Stimulated activated CD4-positive, alpha-beta T cell treated with anti-CD3 and anti-CD28 coated beads, Interleukin-4, amount 100 ng/mL, for 48 hours (primary cell): Measurements from ENCODE around the gene YARS1.
A peak's percentile ranks its signal among the peaks of the same experiment; 100 is the strongest.

Experiments
- DNase-seq, 2 donors: peaks; one replicate each; pipeline ENCODE4 v3.0.0-alpha.2; 2020; ENCODE audit warnings: low read depth in 2 of 2

Gene YARS1

DNA sequence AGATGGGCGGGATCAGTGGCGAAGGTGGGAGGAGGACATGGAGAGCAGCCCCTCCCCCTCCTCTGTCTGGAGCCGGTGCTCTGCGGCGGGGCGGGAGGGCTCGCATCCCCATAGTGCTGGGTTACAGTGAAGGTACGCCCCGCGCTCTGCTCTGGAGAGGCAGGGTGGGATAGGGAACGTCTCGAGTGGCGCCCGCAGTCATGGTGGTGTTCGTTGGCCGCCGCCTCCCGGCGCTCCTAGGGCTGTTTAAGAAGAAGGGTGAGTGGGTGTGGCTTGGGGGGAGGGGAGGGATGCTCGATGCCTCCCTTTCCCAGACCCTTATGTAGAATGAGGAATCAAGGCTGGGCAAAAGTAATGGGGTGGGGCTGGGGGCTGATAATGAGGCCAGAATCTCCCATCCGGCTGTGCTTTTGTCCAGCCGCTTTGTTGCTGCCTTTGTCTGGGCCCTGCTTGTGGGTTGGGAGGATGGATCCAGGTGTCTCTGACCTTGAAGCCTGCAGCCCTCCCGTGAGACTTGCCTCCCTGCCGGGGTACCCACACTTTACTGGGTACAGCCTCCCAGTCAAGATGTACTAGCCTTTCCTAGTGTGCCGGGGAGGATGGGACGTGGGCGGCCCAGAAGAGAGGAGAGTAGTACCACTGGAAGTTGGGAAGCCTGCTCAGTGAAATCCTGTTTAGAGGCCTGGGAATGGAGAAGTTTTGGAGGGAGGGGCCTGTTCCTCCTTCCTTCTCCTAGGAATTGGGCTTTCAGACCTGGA, 51.4 kb downstream of the YARS1 start:
- no peak for DNase-seq

GRCh38 chr1:32764826-32765569, 52.2 kb downstream of the YARS1 start:
- no peak for DNase-seq

GRCh38 chr1:32763221-32763620, 53.9 kb downstream of the YARS1 start:
- no peak for DNase-seq

DNA sequence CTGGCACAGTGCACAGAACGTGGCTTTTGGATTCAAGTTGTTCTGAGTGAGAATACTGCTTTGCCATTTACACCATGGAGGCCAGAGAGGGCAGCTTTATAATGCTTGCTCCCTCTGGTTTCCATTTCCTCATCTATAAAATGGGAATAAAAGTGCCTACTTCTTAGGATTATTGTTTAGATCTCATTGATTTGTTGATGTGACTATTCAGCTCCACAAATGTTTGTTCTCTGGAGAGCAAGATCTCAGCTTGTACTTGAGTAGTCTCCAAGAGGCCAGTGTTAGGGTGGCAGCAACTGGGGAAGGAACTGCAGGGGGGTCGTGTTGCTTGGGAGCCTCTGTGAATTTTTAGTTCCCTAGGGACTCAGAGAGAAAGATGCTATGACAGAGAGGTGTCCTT, 55.2 kb downstream of the YARS1 start:
- DNase-seq = no peak

DNA sequence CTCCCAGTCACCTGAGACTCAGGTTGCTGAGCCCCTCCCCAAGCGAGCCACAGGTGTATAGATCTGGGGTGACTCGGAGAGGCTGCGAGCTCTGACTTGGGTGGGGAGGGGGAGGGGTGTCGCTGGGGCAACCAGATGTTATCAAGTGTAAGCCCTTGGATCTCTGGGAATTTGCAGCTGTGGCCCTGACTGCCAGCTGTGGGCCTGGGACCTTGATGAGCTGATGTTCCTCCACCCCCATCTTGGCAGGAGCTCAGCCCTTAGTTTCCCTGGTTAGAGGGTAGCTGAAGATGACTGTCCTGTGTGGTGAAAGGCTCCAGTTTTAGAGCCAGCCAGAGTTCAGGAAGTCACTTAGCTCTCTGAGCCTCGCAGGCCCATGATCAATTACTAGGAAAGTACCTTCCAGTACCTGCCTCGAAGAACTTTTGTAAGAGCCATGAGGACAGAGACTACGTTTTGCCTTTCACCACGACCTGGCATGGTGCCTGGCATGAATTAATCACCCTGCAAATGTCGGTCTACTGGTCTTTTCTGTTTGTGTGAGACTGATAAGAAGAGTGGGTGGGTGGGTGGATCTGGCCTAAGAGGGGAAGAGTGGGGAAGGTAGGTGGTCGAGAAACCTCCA, 55.8 kb downstream of the YARS1 start:
- peak; percentile 21 to 27 for DNase-seq

DNA sequence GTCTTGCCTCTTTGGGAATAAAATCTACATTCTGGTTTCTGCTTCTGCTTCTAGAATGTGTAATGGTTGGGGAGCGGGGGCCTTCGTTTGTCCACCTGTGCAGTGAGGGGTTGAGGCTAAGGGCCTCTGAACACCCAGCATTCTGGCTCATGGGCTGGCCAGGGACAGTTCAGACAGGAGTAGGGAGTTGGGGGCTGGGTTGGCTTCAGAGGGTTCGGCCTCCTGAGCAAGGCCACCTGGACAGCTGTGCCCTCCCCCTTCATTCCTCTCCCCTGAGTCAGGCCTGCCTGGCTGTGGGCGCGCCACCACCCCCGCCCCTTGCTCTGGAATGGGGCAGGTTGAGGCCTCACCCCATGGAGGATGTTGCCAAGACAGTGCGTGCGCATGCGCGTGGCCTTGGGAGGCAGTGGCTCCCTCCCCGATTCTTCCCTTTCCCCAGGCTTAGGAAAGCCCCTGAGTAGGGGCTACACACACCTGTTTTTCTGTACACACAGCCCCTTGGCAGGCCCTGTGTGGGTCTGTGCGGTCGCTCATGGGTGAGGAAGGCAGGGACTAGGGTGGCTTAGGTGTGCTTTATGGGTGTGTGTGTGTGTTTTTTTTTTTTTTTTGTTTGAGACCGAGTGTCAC, 57.0 kb downstream of the YARS1 start:
- DNase-seq = no peak

GRCh38 chr1:32759521-32759981, 57.6 kb downstream of the YARS1 start:
- DNase-seq = no peak

GRCh38 chr1:32758795-32759430, 58.2 kb downstream of the YARS1 start:
- no peak for DNase-seq

DNA sequence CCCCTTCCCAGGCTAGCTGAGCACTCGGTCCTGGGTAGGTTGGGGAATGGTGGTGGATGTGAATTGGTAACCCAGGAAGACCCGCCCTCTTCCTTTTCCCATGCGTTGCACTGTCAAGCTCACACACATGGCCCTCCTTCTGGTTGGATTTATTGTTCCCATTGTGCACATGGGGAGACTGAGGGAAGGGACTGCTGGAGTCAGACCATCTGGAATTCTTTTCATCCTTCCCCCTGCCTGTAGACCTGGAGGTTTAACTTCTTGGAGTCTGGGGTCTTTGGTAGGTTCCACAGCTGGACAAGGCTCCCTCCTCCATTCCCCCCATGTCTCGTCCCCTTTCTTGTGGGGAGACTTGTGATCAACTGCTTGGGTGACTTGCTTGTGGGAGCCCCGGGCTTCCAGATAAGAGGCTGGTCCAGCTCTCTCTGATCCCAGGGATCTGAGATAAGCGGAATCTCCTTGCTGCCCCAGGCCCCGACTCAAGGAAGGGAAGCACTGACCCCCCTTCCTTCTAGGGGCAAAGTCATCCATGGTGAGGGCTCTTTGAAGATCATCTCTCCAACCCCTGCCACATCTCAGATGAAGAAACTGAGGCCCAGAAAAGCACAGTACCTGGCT, 58.9 kb downstream of the YARS1 start:
- DNase-seq = no peak

DNA sequence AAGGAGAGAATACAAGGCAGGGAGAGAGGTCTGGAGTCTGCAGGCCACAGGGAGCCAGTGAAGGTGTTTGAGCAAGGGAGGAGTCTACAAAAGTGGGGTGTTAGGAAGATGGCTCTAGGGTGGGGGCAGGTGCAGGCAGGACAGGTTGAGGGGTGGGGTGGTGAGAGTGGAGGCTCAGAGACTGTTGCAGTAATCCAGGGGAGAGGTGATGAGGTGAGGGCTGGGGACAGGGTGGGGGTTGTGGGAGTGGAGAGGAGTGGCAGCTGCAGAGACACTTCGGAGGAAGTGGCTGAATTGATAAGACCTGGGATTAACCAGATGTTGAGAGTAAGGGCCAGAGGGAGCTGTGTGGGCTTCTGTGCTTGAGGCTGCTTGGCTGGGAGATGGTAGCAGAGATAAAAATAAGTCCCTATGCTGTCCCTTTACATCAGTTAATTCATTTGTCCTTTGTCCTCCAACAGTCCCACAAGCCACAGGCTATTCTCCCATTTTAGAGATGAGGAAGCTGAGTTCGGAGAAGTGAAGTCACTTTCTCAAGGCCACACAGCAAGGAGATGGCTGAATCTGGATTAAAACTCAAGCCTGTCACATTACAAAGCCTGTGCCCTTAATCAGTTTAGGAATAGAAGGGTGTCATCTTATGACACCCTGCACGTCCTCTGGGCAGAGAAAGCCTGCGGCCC, 59.8 kb downstream of the YARS1 start:
- DNase-seq = no peak

GRCh38 chr1:32755810-32756159, 61.4 kb downstream of the YARS1 start:
- no peak for DNase-seq

- DNase-seq = no peak
Observed at GRCh38 chr1:32755098-32755809, 61.9 kb downstream of the YARS1 start.

DNA sequence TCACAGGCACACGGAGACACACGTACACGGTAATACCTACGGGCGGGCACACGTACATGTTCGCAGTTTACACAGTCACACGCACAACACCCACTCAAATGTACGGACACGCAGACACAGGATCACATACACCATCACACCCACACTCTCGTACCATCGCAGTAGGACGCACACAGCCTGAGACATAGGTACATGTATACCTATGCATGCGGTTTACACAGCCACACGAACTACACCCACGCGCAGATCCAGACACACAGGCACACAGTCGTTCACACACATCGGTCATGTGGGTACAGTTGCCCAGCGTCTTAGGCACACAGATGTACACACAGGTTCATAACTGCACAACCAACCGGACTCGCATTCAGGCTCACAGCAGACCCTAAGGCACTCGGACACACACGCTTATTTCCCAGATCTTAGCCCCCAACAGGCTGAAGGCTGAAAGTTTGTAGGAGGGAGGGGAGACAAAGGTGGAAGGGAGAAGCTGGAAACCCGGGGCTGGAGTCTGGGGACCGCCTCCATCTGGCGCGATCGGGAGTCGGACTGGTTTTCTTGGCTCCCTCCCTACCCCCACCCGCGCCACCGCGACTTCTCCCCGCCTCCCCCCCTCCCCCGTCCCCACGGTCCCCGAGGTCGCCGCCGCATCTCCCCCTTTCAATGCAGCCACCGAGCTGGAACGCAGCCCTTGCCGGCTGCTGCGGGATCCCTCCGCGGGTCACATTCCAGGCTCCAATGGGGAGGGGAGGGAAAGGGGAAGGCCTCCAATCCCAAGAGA, 62.7 kb downstream of the YARS1 start:
- peak; percentile 20 to 32 for DNase-seq

DNA sequence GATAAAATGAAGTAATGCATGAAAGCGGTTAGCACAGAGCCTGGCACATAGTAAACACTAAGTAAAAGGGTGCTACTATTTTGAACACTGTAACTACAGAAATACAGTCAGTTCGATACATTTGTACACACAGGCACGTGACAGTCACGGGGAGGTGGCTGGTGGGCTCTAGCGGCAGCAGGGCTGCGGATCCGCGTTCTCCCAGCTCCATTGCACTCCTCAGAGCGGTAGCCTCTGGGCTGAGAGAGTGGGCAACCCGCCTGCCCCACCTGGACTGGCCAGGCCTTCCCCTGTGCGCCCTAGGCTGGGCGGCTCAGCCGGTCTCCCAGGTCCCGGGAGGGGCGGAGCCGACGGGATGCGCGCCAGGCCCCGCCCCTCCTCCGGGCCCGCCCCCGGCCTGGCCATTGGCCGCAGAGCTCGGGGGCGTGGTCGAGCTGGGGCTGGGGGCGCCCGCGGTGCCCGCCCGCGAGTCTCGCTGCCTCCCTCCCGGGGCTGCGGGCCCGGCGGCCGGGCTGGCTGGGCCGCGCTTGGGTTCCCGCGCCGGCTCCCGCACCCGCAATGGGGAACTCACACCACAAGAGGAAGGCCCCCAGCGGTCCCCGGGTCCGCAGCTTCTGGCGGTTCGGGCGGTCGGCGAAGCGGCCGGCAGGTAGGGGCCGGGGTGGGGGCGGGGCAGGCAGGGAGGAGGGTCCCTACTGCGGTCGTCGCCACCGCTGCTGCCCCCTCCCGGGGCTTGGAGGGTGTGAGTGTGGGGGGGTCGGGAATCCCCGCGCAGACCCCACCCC, 63.4 kb downstream of the YARS1 start:
- peak; percentile 62 to 65 for DNase-seq

DNA sequence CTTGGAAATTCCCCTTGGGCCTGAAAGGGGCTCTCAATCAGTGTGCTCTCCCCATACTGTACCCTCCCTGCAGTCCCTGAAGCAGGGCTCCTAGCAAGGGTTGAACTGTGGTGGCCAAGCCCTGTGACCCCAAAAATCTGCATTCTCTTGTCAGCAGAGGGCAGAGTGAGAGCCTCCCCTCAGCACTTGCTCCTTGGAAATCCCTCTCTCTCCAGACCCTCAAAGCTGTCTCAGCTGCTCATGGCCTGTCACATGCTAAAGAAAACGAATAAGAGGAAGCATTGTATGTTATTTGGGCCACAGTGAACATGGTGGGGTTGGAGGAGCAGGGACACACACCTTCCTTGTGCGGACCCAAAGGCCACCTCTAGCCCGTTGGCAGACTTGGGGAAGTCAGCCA, 67.4 kb downstream of the YARS1 start:
- DNase-seq = no peak

DNA sequence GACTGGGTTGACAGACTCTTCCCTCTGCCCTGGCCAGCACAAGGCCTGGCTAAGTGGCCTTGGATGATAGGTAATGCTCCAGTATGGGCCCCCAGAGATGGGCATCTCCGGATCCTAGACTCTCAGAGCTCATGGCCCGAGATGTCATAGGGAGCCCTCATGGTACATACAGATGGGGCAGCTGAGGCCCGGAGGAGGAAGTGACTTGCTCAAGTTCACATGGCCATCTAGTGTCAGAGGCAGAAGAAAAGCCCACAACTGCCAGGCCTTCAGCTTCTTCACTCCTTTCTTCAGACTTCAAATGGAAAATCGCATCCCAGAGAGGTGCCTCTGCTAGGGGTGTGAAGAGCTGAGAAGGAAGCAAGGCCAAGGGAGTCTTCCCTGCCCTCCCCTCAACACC, 67.8 kb downstream of the YARS1 start:
- DNase-seq = no peak

DNA sequence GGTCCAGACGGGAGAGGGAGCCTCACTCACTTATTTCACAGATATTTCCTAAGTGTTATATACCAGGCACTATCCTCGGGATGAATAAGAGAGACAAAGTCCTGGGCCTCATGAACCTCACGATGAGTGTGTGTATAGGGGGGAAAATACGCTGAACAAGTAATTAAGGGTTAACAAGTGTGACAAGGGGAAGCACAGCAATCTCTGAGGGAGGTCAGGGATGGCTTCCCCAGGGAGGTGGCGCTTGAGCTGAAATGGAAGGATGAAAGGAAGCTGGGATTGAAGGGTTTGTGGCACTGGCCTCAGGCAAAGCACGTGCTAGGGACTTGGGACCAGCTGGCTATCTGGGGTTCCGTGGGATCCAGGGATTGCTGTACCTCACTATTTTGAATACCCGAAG, 68.2 kb downstream of the YARS1 start:
- no peak for DNase-seq

DNA sequence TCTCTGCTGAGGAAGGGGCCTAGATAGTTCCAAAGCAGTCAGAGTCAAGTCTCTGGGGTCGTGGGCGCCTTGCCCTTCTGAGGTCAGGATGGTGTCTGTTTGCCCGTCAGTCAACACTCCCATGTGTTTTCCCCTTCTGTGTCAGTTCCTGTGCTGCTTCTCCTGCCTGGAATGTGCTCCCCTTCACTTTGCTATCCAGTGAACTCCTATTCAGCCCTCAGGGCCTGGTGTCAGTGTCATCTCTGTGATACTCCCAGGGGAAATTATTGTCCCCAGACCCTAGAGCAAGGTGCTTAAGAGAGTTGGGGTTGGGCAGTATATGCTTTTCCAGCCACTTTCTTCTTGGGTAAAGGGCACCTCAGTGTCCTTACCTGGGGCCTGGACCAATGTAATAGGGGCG, 68.8 kb downstream of the YARS1 start:
- DNase-seq = no peak

DNA sequence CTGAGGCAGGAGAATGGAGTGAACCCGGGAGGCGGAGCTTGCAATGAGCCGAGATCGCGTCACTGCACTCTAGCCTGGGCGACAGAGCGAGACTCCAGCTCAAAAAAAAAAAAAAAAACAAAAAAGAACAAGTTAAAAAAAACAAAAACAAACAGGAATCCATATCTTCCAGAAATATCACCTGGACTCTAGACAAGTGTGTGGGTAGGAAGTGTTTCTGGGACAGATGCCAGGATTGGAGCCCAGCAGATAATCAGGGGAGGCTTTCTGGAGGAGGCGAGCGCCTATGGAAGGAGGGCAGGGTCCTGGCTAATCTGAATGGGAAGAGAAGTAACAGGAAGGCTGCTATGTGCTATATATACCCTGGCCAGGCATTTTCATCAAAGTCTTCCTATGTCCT, 71.0 kb downstream of the YARS1 start:
- DNase-seq = no peak
